Activated naive CD4-positive, alpha-beta T cell treated with anti-CD3 and anti-CD28 coated beads, Interleukin-2, amount 50 U/mL, for 72 hours (primary cell): ENCODE data around the gene LHB. TPM values are rescaled to one million over a fixed set of nuclear protein-coding genes. Genes with fewer than 3 reads are reported as not detected.

Experiments
- ATAC-seq, 2 donors: fragments of 150-1000 bp; cut with Tn5 transposase; 2 replicates each; pipeline ENCODE4 v1.10.0; 2021; ENCODE audit warnings: mild to moderate bottlenecking in 2 of 2, moderate library complexity in 2 of 2
- DNase-seq, 2 donors: peaks; one replicate each; pipeline ENCODE4 v3.0.0; 2021 to 2022; ENCODE audit warnings: low spot score in 2 of 2
- H3K27ac Mint-ChIP-seq, 2 donors: one replicate each; pipeline ENCODE4 v1.8.0; 2022; ENCODE audit warnings: mild to moderate bottlenecking in 2 of 2, mixed read lengths in 2 of 2
- H3K36me3 Mint-ChIP-seq, 2 donors: one replicate each; pipeline ENCODE4 v1.8.0; 2022; ENCODE audit warnings: mixed read lengths in 2 of 2
- H3K9me3 Mint-ChIP-seq, 2 donors: one replicate each; pipeline ENCODE4 v1.8.0; 2022; ENCODE audit warnings: mixed read lengths in 2 of 2
- total RNA-seq, 2 donors: library from RNA; stranded (reverse); gene quantifications; one replicate each; pipeline ENCODE4 v1.2.3, GENCODE V29; 2022

The LHB gene
- total RNA-seq, 2 donors from 2014 or later, result not detected

DNA sequence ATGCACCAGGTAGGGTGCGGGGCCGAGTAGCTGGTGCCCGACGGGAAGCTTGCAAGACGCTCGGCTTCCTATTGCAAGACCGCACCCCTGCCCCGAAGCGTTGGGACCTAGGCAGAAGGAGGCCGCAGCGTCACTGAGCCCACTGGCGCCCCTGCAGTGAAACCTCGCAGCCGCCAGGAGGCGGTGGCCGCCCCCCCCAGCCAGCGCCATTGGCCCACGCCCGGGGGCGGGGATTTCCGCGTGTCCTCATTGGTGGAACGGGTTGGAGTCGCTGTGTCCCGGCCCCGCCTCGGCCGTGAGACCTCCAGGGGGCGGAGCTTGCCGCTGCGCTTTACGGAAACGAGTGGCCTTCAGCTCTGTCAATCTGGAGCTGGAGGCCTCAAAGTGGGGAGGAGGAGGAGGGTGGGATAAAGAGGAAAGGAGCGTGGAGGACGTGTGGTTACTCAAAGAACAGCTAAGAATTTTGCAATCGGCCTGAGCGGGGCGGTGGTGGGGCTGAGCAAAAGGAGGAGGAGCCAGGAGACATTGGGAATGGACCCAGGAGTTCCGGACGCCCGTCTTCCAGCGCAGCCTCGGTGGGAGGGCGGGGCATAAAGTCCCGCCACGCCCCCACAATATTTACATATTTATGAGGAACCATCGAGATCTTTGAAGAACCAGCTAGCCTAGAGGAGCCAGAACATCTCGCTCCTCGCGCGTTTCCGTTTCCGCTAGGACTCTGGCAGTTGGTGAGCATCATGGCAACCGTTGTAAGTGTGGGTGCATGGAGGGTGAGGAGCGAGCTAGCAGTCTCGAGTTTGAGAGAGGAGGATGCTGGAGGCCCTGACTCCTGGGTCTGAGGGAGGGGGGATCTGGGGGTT is 23.5 kb downstream of the LHB start, which contains the start of the genes GYS1 and RUVBL2:
GYS1 (minus strand) TSS at position 135 of the 860 bp plus-strand sequence. CDS start 197 bp downstream, outside the sequence.
RUVBL2 (plus strand) TSS at position 713 of the 860 bp plus-strand sequence; CDS start at position 738, 25 bp downstream.
- DNase-seq, result peak; percentile 99
- Mint-ChIP-seq H3K36me3 (peaks cover 20 to 27% of the 10 kb centered on the region in 2 donors), H3K9me3 (no peaks in the 10 kb centered on the region), H3K27ac (peak within 1 kb of the TSS; percentile 96 to 97)
- ATAC-seq, result peak; percentile 92 to 94

DNA sequence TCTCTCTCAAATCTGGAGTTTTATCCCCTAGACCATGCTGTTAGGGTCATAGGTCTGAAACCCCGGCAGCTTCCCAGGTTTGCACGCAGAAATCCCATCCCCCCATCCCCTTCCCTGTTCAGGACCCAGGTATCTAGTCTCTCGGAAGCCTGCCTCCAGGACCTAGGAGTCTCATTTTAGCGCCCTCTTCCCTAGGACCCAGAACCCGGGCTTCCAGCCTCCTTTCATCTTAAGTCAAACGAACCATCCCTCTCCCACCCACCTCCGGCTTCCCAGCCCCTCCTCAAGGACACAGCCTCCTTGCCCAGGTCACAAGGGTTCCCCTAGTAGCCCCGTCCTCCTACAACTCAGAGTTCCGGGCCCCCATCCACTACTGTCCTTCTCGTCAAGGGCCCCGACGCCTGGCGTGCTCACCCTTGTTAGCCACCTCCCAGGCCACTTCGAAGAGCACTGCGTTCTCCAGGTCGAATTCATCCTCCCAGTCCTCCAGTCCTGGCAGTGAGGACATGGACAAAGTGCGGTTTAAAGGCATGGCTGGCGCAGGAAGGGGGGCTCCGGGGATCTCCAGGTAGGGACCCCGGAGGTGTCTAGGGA is 24.2 kb downstream of the LHB start:
- ATAC-seq (no peak), DNase-seq (peak in 1 of 2 donors; percentile 22)
- Mint-ChIP-seq H3K9me3 (no peaks in the 10 kb centered on the region), H3K27ac (peak overlapping the region; percentile 84 to 96), H3K36me3 (peaks cover 20 to 32% of the 10 kb centered on the region in 2 donors)

DNA sequence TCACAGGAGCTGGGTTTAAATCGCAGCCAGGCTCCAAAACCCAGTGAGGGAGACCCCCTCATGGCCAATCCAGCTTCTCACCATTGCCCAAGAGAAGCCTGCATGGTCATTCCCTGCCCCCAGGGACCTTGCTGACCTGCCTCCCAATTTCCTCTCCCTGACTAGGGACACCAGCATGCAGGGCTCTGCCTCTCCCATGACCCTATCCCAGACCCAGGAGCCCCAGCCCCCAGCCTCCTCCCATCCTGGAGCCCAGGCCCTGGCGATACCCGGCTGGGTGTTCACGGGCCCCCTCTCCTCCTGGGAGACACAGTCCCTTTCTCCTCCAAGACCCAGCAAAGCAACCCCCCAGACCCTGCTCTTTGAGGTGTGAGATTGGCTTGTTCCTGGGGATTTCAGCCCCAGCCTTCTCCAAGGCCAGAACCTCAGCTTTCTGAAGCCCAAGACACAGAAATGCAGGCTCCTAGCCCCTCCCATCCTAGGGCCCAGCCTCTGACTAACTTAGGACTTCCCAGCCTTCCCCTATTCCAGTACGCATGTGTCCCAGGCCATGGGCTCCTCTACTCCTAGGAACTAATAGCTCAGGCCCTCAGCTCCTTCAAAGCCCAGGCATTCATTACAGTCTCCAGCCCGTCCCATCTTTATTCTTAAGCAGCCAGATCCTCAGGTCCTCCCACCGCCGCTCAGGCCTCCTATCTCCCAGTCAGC is 24.9 kb downstream of the LHB start:
- Mint-ChIP-seq H3K27ac (peak overlapping the region; percentile 84 to 96), H3K36me3 (peaks cover 20 to 38% of the 10 kb centered on the region in 2 donors), H3K9me3 (no peaks in the 10 kb centered on the region)
- ATAC-seq, result no peak
- DNase-seq, result no peak

DNA sequence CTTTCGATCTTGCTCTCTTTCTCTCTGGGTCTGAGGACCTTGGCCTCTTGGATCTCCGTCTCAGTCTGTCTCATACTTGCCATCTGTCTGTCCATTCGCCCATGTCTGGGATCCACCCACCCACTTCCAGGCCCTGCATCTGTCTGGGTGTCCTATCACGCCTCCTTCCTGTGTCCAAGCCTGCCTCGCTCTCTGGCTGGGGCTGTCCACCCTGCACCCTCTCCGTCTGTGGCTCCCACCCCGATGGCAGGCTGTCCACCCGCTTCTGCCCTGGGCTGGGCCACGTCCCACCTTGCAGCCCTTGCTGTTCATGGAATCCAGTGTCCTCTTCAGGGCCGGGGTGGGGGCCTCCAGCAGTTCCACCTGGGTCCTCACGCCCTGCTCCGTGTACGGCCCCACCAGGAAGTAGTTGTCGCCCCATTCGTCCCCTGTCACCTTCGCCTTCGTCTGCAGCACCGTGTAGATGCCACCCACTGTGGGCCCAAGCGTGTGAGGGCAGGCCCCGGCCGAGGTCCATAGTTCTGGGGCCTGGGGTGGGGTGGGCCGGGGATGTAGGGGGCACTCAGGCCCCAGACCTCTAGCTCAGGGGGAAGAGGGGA is 25.8 kb downstream of the LHB start:
- DNase-seq (no peak), ATAC-seq (no peak)
- Mint-ChIP-seq H3K36me3 (peaks cover 20 to 38% of the 10 kb centered on the region in 2 donors), H3K9me3 (no peaks in the 10 kb centered on the region), H3K27ac (peak overlapping the region in 1 of 2 donors; percentile 80)

DNA sequence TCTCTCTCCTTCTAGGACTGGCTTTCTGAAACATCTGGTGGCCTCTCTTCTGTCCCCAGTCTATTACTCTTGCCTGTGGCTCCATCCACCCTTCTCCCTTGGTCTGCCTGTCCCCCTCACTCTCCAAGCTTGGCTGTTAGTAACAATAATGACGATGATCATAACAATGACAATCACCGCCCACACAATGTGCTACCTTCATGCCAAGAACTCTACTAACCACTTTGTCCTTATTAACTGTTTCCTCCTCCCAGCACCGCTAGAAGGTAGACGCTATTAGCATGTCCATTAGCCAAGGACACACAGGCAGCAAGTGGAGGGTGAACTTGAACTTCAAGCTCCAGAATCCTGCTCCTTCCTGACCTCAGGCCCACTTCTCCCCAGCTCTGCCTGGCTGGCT is 26.5 kb downstream of the LHB start:
- DNase-seq (no peak), ATAC-seq (no peak)
- no peaks in the 10 kb centered on the region for H3K9me3 Mint-ChIP-seq
- H3K36me3 Mint-ChIP-seq, result peaks cover 19 to 38% of the 10 kb centered on the region in 2 donors
- peak overlapping the region; percentile 20 to 90 for H3K27ac Mint-ChIP-seq

DNA sequence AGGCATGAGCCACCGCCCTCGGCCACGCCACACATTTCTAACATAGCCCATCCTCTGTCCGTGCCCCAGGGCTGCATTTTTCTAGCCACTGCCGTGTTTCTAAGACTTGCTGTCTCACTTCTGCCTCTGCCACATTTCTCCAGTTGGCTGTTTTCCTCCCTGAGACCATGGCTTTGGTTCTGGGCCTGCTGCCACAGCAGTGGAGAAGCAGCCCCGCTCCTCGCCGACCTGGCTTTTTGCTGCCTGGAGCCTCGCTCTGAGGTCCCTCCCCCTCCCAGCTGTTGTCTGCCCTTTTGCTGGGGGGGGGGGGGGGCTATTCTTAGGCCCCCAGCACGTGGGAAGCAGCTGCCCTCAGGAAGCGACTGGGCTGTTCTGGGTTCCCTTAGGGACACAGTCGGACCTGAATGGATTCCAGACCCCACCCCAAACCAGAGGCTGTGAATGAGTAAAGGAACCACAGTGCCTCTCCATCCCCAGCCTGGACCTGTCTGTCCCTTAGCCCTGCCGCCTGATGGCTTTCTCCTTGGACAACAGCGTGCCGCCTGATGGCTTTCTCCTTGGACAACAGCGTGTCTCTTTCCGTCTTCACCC is 27.1 kb downstream of the LHB start:
- Mint-ChIP-seq H3K9me3 (no peaks in the 10 kb centered on the region), H3K27ac (peak overlapping the region; percentile 20 to 90), H3K36me3 (peaks cover 13 to 38% of the 10 kb centered on the region in 2 donors)
- no peak for DNase-seq
- ATAC-seq, result no peak

DNA sequence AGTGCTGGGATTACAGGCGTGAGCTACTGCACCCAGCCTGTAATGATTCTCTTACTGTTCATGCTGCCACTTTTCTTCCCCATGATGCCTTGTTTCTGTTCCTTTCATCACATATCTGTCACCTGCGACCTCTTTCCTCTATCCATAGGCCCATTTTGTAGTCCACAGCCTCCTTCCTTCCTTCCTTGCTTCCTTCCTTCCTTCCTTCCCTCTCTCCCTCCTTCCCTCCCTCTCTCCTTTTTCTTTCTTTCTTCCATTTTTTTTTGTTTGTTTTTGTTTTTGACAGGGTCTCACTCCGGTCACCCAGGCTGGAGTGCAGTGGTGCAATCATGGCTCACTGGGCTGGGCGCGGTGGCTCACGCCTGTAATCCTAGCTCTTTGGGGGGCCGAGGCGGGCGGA is 28.0 kb downstream of the LHB start:
- no peaks in the 10 kb centered on the region for H3K9me3 Mint-ChIP-seq
- no peak overlapping the region for H3K27ac Mint-ChIP-seq
- no peak for ATAC-seq
- H3K36me3 Mint-ChIP-seq, result peaks cover 5 to 32% of the 10 kb centered on the region in 2 donors
- no peak for DNase-seq

DNA sequence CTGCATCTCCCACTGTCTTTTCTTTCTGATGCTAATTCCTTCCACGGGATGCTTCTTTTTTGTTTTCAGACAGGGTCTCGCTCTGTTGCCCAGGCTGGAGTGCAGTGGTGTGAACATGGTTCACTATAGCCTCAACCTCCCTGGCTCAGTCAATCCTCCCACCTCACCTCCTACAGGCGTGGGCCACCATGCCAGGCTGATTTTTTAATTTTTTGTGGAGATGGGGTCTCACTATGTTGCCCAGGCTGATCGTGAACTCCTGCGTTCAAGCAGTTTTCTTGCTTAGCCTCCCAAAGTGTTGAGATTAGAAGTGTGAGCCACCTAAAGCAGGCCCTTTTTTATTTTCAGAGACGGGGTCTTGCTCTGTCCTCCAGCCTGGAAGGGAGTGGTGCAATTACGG is 28.6 kb downstream of the LHB start:
- peaks cover 0 to 28% of the 10 kb centered on the region in 2 donors for H3K36me3 Mint-ChIP-seq
- DNase-seq, result no peak
- peak overlapping the region; percentile 1 to 16 for H3K27ac Mint-ChIP-seq
- no peak for ATAC-seq
- no peaks in the 10 kb centered on the region for H3K9me3 Mint-ChIP-seq

DNA sequence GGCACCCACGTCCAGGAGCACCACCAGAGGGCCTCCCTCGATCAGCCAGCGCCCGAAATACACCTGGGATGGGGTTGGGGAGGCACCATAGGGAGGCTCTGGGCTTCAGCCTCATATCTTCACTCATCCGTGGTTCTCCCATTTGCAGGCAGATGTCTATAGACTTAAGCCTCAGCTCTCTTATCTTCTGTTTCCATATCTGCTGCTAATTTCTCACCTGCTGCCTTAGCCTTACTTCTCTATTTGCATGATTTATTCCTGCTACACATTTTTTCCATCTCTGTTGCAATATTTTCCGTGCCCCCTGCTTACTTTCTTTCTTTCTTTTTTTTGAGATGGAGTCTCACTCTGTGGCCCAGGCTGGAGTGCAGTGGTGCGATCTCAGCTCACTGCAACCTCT is 29.6 kb downstream of the LHB start:
- peaks cover 0 to 21% of the 10 kb centered on the region in 2 donors for H3K36me3 Mint-ChIP-seq
- H3K27ac Mint-ChIP-seq, result peak overlapping the region in 1 of 2 donors; percentile 16
- H3K9me3 Mint-ChIP-seq, result no peaks in the 10 kb centered on the region
- ATAC-seq, result peak; percentile 19 to 30
- no peak for DNase-seq

DNA sequence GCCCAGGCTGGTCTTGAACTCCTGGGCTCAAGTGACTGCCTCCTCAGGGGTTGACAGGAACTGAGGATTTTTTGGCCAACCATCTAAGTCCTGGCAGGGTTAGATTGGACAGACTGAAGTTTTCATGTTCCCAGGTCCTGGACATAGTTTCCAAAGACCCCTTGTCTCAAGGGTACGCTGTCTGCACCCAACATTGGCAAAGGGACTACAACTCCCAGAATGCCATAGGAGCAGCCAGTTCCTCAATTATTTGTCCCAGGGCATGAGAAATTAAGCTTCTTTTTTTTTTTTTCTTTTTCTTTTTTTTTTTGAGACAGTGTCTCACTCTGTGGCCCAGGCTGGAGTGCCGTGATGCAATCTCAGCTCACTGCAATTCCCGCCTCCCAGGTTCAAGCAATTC is 30.7 kb downstream of the LHB start:
- DNase-seq, result no peak
- no peak for ATAC-seq
- no peaks in the 10 kb centered on the region for H3K9me3 Mint-ChIP-seq
- no peak overlapping the region for H3K27ac Mint-ChIP-seq
- peaks cover 0 to 23% of the 10 kb centered on the region in 2 donors for H3K36me3 Mint-ChIP-seq

DNA sequence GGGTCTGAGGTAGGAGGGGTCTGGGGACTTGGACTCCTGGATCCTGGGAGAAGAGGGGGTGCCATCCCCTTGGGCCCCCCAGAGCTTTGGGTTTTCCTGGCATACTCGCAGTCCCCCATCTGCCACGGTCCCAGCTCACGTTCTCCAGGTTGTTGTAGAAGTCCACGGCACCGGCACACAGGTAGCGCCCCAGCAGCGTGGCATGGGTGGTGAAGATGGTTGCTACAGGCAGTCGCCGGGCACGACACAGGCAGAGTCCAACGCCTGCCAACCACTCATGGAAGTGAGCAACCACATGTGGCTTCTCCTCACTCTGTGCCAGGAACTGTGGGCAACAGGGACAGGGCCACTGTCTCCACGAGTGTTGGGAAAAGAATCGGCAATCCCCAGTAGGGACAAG is 31.2 kb downstream of the LHB start:
- no peaks in the 10 kb centered on the region for H3K9me3 Mint-ChIP-seq
- DNase-seq, result no peak
- no peak overlapping the region for H3K27ac Mint-ChIP-seq
- ATAC-seq, result no peak
- peaks cover 0 to 23% of the 10 kb centered on the region in 2 donors for H3K36me3 Mint-ChIP-seq

DNA sequence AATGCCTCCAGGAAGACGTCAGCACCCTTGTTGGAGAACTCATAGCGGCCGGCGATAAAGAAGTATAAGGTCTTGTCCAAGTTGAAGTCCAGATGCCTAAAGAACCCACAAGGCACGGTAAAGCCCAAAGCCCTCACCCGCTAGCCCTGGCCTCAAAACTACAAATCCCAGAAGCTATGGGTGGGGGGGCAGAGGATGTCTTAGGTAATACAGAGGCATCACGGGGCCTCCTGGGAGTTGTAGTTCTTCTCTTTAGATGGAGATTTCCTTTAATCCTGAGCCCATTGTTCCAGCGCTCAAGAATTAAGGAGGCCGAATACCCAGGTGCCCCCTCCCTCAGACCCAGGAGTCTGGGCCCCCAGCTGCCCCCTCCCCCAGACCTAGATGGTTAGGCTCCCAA is 34.6 kb downstream of the LHB start:
- DNase-seq, result no peak
- Mint-ChIP-seq H3K9me3 (no peaks in the 10 kb centered on the region), H3K27ac (no peak overlapping the region), H3K36me3 (peaks cover 6 to 21% of the 10 kb centered on the region in 2 donors)
- ATAC-seq, result no peak

DNA sequence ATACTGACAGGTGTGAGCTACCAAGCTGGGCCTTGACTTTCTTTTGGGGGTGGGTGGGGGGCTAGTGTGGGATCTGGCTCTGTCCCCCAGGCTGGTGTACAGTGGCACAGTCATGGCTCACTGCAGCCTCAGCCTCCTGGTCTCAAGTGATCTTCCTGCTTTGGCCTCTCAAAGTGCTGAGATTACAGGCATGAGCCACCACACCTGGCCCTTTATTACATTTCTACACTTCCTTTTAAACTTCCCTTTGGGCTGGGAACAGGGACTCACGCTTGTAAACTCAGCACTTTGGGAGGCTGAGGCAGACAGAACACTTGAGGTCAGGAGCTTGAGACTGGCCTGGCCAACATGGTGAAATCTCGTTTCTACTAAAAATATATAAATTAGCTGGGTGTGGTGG is 39.8 kb downstream of the LHB start:
- Mint-ChIP-seq H3K36me3 (peaks cover 6 to 24% of the 10 kb centered on the region in 2 donors), H3K9me3 (no peaks in the 10 kb centered on the region), H3K27ac (no peak overlapping the region)
- ATAC-seq, result no peak
- no peak for DNase-seq

DNA sequence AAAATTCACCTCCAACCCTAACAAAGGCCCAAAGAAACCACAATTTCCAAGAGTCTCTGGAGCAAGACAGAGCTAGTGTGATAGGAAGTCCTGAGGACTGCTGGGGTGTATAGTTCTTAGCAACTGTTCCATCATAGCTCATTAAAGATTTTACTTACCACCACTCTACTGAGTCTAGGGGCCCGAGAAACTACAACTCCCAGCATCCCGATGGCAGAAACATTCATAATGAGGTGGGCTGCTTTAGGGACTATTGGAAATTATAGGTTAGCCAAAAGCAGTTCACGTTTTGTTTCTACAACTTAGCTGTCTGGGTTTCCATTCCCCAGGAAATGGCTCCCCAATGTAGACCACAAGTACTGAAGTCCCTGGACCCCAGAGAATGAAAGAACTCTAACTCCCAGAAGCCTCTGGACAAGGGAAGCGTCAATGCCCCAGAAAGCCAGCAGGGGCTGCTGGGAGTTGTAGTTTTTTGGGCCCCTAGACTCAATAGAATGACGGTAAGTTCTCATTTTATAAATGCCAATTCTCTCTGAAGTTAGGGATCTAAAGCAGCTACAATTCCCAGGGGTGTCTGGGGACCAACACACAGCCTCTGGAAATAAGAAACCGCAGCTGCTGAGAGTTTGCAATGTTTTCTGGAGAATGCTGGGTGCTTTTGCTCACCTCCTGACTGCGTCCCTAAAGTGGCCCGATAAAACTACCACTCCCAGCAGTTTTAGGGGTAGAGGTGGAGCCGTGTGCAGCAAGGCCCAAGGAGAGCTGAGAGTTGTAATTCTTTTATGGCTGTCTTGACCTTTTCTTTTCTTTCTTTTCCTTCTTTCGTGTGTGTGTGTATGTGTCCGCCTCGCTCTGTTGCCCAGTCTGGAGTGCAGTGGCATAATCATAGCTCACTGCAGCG is 40.7 kb downstream of the LHB start:
- DNase-seq (no peak), ATAC-seq (peak in 1 of 2 donors; percentile 68)
- Mint-ChIP-seq H3K27ac (no peak overlapping the region), H3K9me3 (no peaks in the 10 kb centered on the region), H3K36me3 (peaks cover 6 to 20% of the 10 kb centered on the region in 2 donors)

DNA sequence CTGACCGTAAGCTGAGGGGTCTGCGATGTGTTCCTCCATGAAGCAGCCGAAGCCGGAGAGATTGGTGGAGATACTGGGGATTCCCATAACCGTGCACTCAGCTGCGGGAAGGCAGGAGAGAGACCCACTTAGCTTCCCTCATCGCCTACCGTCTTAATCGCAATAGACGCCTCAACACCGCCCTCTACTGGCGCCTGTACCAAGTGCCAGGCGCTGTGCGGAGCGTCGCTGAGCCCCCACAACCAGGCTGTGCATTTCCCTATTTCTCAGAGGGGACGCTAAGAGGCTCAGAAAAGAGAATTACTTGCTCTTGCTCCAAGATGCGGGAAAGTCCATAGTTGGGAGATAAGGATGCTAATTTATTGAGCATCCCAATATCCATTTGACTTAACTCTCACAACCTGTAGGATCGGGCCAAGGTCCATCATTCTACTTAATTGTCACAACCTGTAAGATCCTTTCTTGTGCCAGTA is 45.9 kb downstream of the LHB start:
- DNase-seq, result peak; percentile 75 to 85
- no peak overlapping the region for H3K27ac Mint-ChIP-seq
- peak; percentile 47 to 60 for ATAC-seq
- H3K36me3 Mint-ChIP-seq, result peaks cover 10 to 14% of the 10 kb centered on the region in 2 donors
- H3K9me3 Mint-ChIP-seq, result no peaks in the 10 kb centered on the region
